ENCODE measurements around the gene SLAMF8.
A peak's percentile ranks its signal among the peaks of the same experiment; 100 is the strongest.

SLAMF8 gene

GRCh38 chr1:159868766-159869165, 42.1 kb downstream of the SLAMF8 start:
- DNase-seq (ENCODE audit: low read depth in 2 of 3, low spot score in 2 of 3) = no peak

GRCh38 chr1:159869173-159869572, 42.5 kb downstream of the SLAMF8 start:
- peak in 1 of 3 experiments; percentile 8 for DNase-seq (ENCODE audit: low read depth in 2 of 3, low spot score in 2 of 3)

- DNase-seq (ENCODE audit: low read depth in 2 of 3, low spot score in 2 of 3) = no peak
These were observed 42.9 kb downstream of the SLAMF8 start for GRCh38 chr1:159869607-159870006.

DNA sequence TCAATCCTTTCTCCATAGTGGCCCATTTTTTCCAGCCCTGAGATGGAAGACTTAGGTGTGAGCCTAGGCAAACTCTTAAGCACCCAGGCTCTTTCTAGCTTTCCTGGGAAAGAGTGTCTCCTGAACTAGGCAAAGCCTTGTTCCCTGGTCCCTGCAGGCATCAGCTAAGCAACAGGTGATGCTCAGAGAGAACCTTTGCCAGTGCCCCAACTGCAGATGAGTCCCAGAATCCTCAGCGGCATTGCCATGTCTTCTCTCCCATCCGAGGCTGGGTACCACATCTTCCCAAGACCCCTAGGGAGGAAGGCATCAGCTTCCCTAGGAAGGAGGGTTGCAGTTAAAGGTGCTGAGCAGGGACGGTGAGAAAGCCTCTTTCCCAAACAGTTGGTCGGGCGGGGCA, 44.0 kb downstream of the SLAMF8 start:
- no peak for DNase-seq (ENCODE audit: low read depth in 2 of 3, low spot score in 2 of 3)

GRCh38 chr1:159872891-159873290, 46.2 kb downstream of the SLAMF8 start:
- DNase-seq (ENCODE audit: low read depth in 2 of 3, low spot score in 2 of 3) = no peak

DNA sequence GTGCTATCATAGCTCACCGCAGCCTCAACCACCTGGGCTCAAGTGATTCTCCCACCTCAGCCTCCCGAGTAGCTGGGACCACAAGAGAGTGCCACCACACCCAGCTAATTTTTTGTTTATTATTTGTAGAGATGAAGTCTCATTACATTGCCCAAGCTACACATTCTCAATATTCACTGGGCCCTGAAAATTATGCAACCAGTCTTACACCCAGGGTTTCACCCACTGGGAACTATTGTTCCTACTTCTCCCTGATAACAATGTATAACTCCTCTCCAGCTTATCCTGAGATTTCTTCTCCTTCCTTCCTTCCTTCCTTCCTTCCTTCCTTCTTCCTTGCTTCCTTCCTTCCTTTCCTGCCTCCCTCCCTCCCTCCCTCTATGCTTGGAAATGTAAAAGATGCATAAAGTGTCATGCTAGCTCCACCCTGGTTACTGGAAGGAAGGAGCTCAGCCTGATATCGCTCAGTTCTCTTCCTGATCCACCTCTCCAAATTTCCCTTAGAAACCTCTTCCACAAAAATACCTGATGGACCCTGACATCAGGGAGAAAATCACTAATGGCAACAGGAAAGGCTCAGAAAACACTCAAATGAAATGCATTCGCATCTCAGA, 47.0 kb downstream of the SLAMF8 start:
- DNase-seq (ENCODE audit: low read depth in 2 of 3, low spot score in 2 of 3) = no peak

GRCh38 chr1:159877695-159878444, 51.2 kb downstream of the SLAMF8 start:
- DNase-seq (ENCODE audit: low read depth in 2 of 3, low spot score in 2 of 3) = no peak

DNA sequence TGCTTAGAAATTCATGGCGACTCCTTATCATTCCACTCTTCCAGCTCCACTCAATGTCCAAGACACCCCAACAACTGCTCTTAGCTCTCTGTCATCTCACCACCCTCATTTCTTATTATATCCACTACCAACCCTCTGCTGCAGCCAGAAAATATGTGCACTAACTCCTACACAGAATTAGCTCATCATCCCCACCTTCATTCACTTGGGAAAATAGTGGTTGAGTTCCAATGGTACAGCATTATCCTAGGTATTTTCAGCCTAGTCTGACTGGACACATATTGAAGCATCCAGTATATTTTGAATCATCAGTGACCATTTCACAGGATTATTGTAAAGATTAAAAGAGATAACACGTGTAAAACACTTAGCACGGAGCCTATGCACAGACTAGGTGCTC, 52.5 kb downstream of the SLAMF8 start:
- DNase-seq (ENCODE audit: low read depth in 2 of 3, low spot score in 2 of 3) = no peak

- DNase-seq (ENCODE audit: low read depth in 2 of 3, low spot score in 2 of 3) = no peak
These were observed 53.3 kb downstream of the SLAMF8 start for GRCh38 chr1:159879977-159880376.

- DNase-seq (ENCODE audit: low read depth in 2 of 3, low spot score in 2 of 3) = no peak
These were observed 53.8 kb downstream of the SLAMF8 start for GRCh38 chr1:159880430-159880829.

DNA sequence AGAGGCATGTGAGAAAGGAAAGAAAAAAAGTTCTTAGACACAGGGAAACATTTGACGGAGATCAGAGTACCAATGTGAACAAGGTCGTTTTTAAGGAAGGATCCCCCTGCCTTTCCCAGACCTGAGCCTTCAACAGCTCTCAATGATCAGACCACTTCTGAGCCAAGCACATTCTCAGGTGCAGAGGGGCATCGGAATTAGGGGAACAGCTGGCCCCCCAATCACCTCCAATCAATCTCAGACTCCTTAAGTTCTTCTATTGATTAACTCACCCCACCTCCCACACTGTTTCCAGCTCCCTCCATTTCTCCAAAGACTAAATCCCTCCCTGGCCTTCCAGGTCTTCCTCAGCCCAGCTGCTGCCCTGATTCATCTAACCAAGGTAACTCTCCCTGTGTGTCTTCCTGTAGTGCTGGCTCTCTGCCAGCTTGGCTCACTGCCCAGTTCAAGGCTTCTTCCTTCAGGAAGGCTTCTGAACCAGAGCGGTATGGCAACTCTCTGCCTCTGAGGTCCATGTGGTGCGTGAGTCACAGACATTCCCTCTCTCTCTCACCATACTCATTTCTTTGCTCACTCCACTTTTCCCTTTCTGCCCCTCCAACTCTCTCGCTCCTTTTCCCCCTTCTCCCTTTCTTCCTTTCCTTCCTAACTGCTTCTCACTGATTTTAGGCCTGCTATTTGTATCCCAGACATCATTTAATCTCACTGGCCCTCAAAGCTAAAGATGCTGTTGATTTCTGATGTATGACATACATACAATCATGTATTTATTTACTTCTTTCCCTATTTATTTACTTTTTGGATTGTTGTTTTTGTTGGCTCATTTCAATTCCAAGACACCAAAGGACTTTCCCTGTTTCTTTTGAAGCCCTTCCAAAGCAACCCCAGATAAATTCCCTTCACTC, 55.2 kb downstream of the SLAMF8 start:
- no peak for DNase-seq (ENCODE audit: low read depth in 2 of 3, low spot score in 2 of 3)

GRCh38 chr1:159882527-159882862, 55.8 kb downstream of the SLAMF8 start:
- no peak for DNase-seq (ENCODE audit: low read depth in 2 of 3, low spot score in 2 of 3)

- no peak for DNase-seq (ENCODE audit: low read depth in 2 of 3, low spot score in 2 of 3)
These were observed 56.5 kb downstream of the SLAMF8 start for GRCh38 chr1:159883134-159883533.

GRCh38 chr1:159884296-159884695, 57.6 kb downstream of the SLAMF8 start:
- DNase-seq (ENCODE audit: low read depth in 2 of 3, low spot score in 2 of 3) = no peak
